ENCODE data around the gene VEZF1.

The VEZF1 gene

GRCh38 chr17:57953219-57953618 lies 34.8 kb downstream of the VEZF1 start:
- DNase-seq (ENCODE audit: low read depth in 2 of 2), result no peak

GRCh38 chr17:57949649-57950048 lies 38.4 kb downstream of the VEZF1 start:
- no peak for DNase-seq (ENCODE audit: low read depth in 2 of 2)

GRCh38 chr17:57948555-57949420 lies 39.3 kb downstream of the VEZF1 start:
- no peak for DNase-seq (ENCODE audit: low read depth in 2 of 2)

- DNase-seq (ENCODE audit: low read depth in 2 of 2), result no peak
Observed at GRCh38 chr17:57948169-57948554, 39.9 kb downstream of the VEZF1 start.

- DNase-seq (ENCODE audit: low read depth in 2 of 2), result no peak
Observed at GRCh38 chr17:57947369-57947768, 40.7 kb downstream of the VEZF1 start.

- no peak for DNase-seq (ENCODE audit: low read depth in 2 of 2)
Observed at GRCh38 chr17:57946798-57947358, 41.2 kb downstream of the VEZF1 start.

- DNase-seq (ENCODE audit: low read depth in 2 of 2), result no peak
Observed at GRCh38 chr17:57945996-57946797, 41.9 kb downstream of the VEZF1 start.

- no peak for DNase-seq (ENCODE audit: low read depth in 2 of 2)
Observed at GRCh38 chr17:57944908-57945307, 43.1 kb downstream of the VEZF1 start.

GRCh38 chr17:57943645-57944044 lies 44.4 kb downstream of the VEZF1 start:
- DNase-seq (ENCODE audit: low read depth in 2 of 2), result no peak

- DNase-seq (ENCODE audit: low read depth in 2 of 2), result no peak
Observed at GRCh38 chr17:57943140-57943539, 44.9 kb downstream of the VEZF1 start.

GRCh38 chr17:57941384-57942370 lies 46.4 kb downstream of the VEZF1 start:
- no peak for DNase-seq (ENCODE audit: low read depth in 2 of 2)

- no peak for DNase-seq (ENCODE audit: low read depth in 2 of 2)
Observed at GRCh38 chr17:57940653-57941329, 47.3 kb downstream of the VEZF1 start.

GRCh38 chr17:57940231-57940630 lies 47.8 kb downstream of the VEZF1 start:
- no peak for DNase-seq (ENCODE audit: low read depth in 2 of 2)

- no peak for DNase-seq (ENCODE audit: low read depth in 2 of 2)
Observed at GRCh38 chr17:57939797-57940196, 48.3 kb downstream of the VEZF1 start.

- no peak for DNase-seq (ENCODE audit: low read depth in 2 of 2)
Observed at GRCh38 chr17:57938061-57938502, 50.0 kb downstream of the VEZF1 start.

GRCh38 chr17:57937492-57937891 lies 50.6 kb downstream of the VEZF1 start:
- no peak for DNase-seq (ENCODE audit: low read depth in 2 of 2)

GRCh38 chr17:57935833-57936807 lies 51.9 kb downstream of the VEZF1 start:
- DNase-seq (ENCODE audit: low read depth in 2 of 2), result no peak

GRCh38 chr17:57931488-57932137 lies 56.4 kb downstream of the VEZF1 start:
- DNase-seq (ENCODE audit: low read depth in 2 of 2), result no peak

GRCh38 chr17:57930239-57930638 lies 57.8 kb downstream of the VEZF1 start:
- DNase-seq (ENCODE audit: low read depth in 2 of 2), result no peak
